Stimulated activated CD8-positive, alpha-beta memory T cell treated with anti-CD3 and anti-CD28 coated beads, Interleukin-2, amount 100 ng/mL, for 1 hour (primary cell): ENCODE measurements around the gene ZSCAN25.
"Not testable (repeated sequence)": the region's sequence is repeated elsewhere in the genome, so short reads cannot be mapped to it uniquely, and the experiment has no call there.

Experiments
- DNase-seq, 2 donors: peaks; one replicate each; pipeline ENCODE4 v3.0.0-alpha.2; 2020; ENCODE audit warnings: low read depth in 2 of 2

ZSCAN25 gene

GRCh38 chr7:99616359-99617191, at the start of gene ZSCAN25:
Gene ZSCAN25, plus strand, starts transcription at chr7:99616946. Its CDS starts 2,661 bp downstream, at chr7:99619607.
- peak; percentile 67 to 75 for DNase-seq

GRCh38 chr7:99568770-99569169, 48.0 kb upstream of the ZSCAN25 start:
- DNase-seq: not testable (repeated sequence)

DNA sequence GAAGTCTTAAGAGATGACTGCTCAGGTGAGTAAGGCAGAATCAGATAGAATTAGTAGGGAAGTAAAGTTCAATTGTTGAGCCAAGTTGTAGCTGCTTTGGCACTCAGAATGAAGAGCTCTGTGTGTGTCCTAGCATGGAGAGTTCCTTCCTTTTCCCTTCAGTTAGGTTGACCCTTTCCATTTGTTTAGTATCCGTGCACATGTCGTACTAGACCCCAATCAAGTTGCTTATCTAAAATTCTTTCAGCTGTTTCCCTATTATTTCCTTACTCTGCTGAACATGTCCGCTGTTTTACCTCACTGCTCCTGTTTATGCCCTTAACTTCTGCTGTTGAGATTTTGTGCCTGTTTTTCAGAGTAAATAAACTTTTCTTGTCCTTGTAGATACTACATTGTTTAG, 45.0 kb upstream of the ZSCAN25 start:
- no peak for DNase-seq

- no peak for DNase-seq
Observed at GRCh38 chr7:99573257-99573656, 43.5 kb upstream of the ZSCAN25 start.

GRCh38 chr7:99576251-99576650, 40.5 kb upstream of the ZSCAN25 start:
- DNase-seq: no peak

DNA sequence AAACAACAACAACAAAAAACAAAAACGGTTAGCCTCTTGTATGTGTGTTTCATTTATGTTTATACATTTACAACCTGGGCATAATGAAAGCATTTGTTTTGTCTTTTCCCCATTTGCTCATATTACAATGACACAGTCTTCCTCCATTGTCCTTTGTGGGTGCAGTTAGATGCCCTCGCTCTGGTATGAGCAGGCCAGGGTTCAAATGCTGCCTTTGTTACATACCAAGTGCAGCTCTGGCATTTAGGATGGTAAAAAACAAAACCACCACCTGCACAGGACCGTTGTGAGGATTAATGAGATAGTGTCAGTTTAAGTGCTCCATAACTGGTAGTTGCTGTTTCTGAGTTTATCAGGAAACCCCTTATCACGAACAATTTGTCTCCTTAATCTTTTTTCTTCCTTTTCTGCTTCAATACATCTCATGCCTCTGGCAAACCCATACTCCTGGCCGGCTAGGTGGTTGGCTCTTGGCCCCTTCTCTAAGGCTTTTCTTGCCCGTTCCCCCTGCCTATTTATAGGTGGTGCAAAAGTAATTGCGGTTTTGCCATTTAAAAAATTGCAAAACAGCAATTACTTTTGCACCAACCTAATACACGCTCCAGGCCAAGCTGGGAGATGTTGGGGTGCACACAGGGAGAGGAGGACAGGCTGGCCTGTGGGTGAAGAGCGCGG, 37.3 kb upstream of the ZSCAN25 start:
- DNase-seq: no peak

- DNase-seq: peak; percentile 16 to 45
Observed at GRCh38 chr7:99579956-99580777, 36.6 kb upstream of the ZSCAN25 start.

GRCh38 chr7:99580778-99581332, 35.9 kb upstream of the ZSCAN25 start:
- DNase-seq: not testable (repeated sequence)

- no peak for DNase-seq
Observed at GRCh38 chr7:99588868-99589267, 27.9 kb upstream of the ZSCAN25 start.

- DNase-seq: no peak
Observed at GRCh38 chr7:99594948-99595745, 21.6 kb upstream of the ZSCAN25 start.

DNA sequence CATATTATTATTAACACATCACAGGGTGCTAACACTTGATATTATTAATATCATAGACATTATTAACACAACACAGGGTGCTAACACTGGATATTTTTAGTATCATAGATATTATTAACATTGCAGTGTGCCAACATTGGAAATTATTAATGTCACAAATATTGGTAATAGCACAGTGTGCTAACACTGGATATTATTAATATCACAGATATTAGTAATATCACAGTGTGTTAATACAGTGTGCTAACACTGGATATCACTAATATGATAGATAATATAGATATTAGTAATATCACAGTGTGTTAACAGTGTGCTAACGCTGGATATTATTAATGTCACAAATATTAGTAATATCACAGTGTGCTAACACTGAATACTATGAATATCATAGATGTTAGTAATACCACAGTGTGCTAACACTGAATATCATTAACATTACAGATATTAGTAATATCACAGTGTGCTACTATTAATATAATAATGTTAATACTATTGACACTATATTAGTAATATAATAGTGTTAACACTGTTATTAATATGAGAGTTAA, 20.3 kb upstream of the ZSCAN25 start:
- no peak for DNase-seq

- no peak for DNase-seq
Observed at GRCh38 chr7:99597762-99598501, 18.8 kb upstream of the ZSCAN25 start, which contains the start of gene TMEM225B. Gene TMEM225B, plus strand, starts transcription at chr7:99598267. Its CDS starts 6,122 bp downstream, at chr7:99604389.

GRCh38 chr7:99599836-99600235, 16.9 kb upstream of the ZSCAN25 start:
- no peak for DNase-seq

DNA sequence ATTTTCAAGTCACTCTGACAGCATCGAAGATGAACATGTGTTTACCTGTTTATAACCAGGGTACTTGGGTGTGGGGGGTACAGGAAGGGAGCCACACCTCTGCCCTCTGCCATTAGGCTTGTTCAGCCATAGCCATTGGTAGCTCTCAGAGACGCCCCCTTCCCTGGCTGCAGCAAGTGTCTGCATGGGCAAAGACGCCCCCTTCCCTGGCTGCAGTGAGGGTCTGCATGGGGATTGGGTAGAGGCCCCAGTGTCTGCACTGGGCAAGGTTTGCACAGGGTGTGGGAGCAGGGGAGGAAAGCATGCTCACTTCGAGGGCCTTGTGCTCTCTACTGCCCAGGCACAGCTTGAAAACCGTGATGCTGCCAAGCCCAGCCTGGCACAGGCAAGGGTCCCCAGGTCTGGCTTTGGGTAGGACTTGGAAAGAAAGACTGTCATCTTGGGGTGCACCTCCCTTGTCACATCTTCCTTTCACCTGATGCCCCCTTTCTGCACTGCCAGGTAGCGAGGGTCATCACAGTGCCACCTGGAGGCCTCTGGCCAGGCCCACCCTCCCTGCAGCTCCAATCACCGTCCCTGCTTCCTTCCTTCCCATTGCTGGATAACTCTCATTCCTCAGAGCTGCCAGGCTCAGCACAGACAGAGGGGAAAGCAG, 15.0 kb upstream of the ZSCAN25 start:
- DNase-seq: no peak

DNA sequence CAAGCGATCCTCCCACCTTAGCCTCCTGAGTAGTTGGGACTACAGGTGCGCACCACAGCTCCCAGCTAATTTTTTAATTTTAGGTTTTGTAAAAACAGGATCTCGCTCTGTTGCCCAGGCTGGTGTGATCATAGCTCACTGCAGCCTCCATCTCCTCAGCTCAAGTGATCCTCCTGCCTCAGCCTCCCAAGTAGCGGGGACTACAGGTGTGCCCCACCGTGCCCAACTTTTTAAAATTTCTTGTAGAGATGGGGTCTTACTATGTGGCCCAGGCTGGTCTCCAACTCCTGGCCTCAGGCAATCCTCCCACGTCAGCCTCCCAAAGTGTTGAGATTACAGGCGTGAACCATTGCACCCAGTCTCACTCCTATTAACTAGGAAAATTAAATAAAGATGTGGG, 11.2 kb upstream of the ZSCAN25 start:
- DNase-seq: no peak

DNA sequence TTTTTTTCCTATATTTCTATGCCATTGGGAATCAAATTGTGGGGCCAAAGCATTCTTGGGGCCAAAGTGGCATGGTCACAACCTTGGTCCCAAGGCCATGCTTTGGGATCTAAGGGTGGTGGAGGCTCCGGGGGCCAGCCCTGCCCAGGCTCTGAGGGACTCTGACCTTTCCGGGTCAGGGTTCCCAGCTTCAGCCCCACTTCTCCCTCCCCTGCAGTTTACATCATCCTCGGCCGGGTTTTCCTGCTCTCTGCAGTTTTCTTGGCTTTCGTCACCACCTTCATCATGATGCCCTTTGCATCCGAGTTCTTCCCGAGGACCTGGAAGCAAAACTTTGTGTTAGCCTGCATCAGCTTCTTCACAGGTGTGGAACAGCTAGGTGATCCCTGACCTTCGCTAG, 10.2 kb upstream of the ZSCAN25 start:
- DNase-seq: no peak

DNA sequence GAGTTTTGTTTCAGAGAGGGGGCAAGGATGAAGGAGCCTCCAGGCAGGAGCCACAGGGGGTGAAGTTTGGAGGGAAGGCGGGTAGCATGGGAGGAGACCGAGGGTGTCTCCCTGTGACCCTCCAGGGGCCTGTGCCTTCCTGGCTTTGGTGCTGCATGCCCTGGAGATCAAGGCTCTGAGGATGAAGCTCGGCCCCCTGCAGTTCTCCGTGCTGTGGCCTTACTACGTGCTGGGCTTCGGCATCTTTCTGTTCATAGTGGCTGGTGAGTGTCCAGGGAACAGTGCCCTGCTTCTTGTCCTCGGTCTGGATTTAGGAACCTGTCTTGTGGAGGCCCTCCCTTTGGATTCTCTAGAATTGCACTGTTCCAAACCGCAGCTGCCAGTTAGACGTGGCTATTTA, 9.2 kb upstream of the ZSCAN25 start:
- DNase-seq: no peak

- no peak for DNase-seq
Observed at GRCh38 chr7:99614495-99614894, 2.3 kb upstream of the ZSCAN25 start.

DNA sequence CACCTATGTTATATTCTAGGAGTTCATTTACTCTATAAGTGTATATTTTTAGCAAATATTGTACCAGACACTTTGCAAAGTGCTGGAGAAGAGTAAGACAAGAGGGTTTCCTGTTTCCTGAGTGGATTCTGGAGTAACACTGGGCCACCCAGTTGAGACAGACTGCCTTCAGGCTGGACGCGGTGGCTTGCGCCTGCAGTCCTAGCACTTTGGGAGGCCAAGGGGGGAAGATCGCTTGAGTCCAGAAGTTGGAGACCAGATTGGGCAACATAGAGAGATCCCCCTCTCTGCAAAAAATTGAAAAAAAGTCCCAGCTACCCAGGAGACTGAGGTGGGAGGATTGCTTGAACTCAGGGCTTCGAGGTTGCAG, 772 bp upstream of the ZSCAN25 start:
- DNase-seq: no peak
